Measurements from ENCODE around the gene ZNF511.

ZNF511 gene

DNA sequence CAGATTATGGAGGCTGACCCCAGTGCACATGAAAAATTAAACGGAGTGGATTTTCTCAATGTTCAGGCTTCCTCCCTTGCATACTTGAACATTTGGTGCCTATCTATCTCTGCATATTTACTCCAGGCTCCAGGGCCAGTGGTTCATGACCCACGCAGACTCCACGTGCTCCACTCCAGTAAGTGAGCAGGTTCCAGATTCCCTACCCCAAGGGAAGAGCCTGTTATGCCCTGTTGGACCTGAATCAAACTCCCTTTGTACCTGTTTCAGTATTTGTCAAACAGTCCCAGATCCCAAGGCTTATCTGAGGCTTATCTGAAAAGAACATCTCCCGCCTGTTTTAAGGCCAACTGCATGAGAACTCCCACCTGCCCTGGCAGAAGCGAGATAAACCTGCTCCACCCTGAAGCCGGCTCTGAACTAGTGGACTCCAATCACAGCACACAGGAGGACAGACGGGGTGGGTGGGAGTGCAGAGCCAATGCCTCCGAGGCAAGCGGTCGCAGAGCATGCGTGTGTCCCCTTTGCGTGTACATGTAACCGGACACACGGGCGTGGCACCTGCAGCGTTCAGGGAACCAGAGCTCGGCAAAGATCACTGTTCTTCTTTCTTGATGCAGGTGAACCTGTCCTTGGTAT, 51.4 kb downstream of the ZNF511 start:
- FAIRE-seq (no peak), DNase-seq (ENCODE audit: extremely low spot score, insufficient read length, low read depth) (no peak)

DNA sequence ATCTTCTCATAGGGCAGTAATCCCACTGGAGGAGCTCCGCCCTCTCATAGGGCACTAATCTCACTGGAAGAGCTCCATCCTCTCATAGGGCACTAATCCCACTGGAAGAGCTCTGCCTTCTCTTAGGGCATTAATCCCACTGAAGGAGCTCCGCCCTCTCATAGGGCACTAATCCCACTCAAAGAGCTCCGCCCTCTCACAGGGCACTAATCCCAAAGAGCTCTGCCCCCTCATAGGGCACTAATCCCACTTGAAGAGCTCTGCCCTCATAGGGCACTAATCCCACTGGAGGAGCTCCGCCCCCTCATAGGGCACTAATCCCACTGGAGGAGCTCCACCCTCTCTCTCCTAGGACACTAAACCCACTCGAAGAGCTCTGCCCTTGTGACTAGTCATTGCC, 52.5 kb downstream of the ZNF511 start:
- DNase-seq (ENCODE audit: extremely low spot score, insufficient read length, low read depth) (no peak), FAIRE-seq (no peak)

DNA sequence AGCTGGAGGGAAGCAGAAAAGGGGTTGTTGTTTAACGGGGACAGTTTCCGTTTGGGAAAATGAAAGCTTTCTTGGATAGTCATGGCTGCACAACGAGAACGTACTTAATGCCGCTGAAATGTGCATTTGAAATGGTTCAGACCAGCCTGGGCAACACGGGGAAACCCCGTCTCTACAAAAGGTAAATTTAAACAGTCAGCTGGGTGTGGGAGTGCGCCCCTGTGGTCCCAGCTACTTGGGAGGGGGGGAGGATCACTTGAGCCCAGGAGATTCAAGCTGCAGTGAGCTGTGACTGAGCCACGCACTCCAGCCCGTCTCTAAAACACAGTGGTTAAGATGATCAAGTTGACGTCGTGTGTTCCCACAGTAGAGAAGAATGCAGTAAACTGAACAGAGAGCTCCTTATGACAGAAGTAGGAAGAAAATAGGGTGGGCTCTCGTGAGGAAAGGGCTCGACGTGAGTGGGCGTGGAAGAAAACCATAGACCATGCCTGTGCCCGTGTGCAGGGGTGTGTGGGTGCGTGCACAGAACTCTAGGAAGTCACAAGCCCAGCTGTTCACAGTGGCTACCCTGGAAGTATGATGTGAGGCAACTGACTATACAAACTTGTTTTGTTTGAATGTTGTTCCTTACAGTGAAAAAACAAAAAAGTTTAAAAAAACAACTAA, 53.2 kb downstream of the ZNF511 start:
- FAIRE-seq (peak; percentile 65), DNase-seq (ENCODE audit: extremely low spot score, insufficient read length, low read depth) (no peak)
